DMS53 treated with DMSO at 0.1 percent for 48 hours (cell line): Measurements from ENCODE around the gene GIT2.
"Not testable (repeated sequence)": the region's sequence is repeated elsewhere in the genome, so short reads cannot be mapped to it uniquely, and the experiment has no call there.

Source experiments
- DNase-seq: peaks from one replicate; lab custom pipeline; 2025; ENCODE audit not compliant: unreplicated experiment; lab: John Stamatoyannopoulos, UW

GIT2 gene

GRCh38 chr12:110006115-110006514 lies 9.9 kb upstream of the GIT2 start:
- no peak for DNase-seq

- DNase-seq: no peak
Measured at GRCh38 chr12:110005319-110005973, 9.3 kb upstream of the GIT2 start.

DNA sequence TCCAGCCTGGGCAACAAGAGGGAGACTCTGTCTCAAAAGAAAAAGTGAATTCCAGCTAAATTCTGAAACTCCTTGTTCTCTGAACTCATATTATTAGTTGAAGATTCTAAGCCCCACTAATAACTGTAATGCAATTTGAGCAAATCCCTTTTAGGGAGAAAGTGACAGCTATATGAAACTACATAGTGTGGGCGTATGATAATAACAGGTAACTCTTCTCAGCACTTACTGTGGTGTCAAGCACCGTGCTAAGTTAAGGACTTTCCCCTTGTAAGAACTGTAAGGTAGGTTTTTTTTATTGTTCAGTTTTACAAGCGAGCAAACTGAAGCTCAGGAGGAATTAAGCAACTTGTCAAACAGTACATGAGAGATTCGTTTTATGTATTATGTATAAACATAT lies 8.4 kb upstream of the GIT2 start:
- no peak for DNase-seq

GRCh38 chr12:110002676-110003515 lies 6.7 kb upstream of the GIT2 start:
- no peak for DNase-seq

DNA sequence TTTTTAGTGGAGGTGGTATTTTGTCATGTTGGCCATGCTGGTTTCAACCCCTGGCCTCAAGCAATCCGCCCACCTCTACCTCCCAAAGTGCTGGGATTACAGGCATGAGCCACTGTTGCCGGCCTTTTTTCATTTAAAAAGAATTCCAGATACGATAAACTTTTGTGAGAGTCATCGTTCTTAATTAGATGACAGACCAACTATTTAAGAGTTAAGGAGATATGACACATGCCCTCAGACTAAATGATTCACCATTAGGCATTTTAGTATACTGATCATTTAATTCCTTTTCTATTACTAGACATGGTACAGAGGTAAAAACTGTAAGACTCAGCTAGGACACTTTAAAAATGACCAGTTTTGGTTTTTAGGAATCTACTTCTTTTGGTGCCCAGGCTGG lies 5.4 kb upstream of the GIT2 start:
- DNase-seq: no peak

DNA sequence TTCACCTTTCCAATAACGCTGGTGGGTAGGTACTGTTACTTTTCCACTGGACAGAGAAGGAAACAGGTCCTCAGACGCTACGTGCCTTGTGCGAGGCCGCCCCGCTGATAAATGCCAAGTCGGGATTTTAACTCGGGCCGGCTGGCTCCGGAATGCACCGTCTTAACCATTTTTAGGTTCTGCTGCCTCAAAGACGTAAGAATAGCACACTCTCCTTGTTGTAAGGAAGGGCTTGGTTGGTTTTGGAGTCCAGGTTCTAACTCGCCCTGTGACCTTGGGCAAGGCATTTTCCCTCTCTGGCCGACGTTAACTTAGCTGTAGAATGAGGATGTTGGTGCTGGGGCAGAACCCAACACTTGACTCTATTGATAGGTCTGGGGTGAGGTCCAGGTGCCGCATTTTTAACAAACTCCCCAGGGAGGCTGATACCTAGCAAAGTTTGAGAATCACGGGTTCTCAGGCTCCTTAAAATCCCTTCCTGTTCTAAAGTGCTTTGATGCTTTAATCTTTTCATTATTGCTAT lies 3.9 kb upstream of the GIT2 start:
- peak; percentile 10 for DNase-seq

- DNase-seq: no peak
Measured at GRCh38 chr12:109999649-109999971, 3.4 kb upstream of the GIT2 start.

DNA sequence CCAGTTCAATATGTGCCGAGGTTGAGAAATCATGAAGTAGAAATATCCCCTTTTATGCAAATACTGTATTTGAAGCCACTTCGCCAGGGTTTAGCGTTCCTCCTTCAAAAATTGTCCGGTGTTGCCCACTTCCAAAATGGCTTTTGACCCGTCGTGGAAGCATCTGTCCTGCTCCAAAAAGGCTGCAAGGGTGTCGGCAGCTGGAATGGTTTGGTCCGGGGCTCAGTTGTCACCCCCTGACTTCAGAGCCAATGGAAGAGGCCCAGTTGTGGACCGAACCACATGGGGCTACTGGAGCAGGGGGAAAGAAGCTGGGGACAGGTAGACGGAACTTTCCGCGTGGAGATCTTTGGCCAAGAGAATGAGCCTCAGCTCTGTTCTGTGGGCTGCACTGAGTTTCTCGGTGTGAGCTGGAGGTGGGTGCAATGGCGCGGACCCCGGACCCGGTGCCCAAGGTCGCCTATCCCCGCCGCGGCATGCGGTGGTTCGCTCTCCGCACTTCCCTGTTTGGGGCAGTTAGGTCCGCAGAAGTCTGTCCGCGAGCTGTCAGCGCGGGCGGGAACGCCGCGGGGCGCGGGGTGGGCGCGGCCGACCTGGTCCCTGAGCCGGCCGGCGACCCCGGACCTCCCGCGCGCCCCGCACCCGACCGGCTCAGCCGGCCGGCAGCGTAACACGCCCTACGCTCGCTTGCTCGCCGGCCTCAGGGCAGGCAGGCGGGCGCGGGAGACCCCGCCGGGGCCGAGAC lies 2.9 kb upstream of the GIT2 start, which contains the start of gene ANKRD13A:
Gene ANKRD13A (plus strand): TSS at position 527 of the 745 bp plus-strand sequence. CDS start 259 bp downstream, outside the sequence.
- DNase-seq: peak; percentile 94

DNA sequence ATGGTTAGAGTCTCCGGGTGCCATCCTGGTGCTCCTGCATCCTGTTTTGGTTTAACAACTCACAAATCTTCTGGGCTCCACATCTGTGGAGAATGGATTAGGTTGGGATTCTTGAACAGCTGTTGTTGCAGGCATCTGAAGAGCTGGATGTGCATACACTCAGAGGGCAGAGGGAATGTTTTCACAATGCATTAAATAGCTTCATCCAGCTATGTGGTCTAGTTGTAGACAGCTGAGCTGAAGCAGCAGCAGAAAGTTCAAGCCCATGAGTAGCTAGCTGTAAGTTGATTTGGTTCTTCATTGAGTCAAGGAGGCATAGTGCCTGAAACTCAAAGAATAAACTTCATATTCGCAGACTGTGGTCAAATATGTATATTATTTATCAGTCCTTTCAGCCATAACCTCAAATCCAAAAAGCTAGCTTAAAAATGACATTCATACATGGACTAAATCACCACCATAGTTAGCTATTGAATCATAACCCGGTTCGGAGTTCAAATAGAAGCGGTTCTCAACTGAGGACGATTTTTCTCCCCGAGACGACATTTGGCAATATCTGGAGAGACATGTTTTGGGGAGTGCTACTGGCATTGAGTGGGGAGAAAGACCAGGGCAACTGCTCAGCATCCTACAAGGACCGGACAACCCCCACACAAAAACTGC lies 2.2 kb upstream of the GIT2 start:
- no peak for DNase-seq

DNA sequence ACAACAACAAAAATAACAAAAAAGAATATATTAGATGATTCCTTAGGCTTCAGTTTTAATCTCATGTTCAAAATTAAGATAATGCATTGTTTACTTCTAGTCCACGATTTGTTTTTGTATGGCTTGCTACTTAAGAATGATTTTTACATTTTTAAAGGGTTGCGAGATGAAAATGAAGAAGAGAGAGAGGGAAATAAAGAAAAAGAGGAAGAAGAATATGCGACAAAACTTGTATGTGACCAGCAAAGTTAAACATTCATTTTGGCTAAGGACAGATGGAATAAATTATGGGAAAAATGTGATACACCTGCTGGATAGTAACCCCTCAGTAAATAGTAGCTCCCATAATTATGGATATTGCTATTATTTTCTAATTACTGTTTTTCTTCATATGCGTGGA lies 1.2 kb upstream of the GIT2 start:
- DNase-seq: no peak

- no peak for DNase-seq
Measured at GRCh38 chr12:109996483-109996853, 300 bp upstream of the GIT2 start.

- no peak for DNase-seq
Measured at GRCh38 chr12:109995361-109995685, 845 bp downstream of the GIT2 start.

DNA sequence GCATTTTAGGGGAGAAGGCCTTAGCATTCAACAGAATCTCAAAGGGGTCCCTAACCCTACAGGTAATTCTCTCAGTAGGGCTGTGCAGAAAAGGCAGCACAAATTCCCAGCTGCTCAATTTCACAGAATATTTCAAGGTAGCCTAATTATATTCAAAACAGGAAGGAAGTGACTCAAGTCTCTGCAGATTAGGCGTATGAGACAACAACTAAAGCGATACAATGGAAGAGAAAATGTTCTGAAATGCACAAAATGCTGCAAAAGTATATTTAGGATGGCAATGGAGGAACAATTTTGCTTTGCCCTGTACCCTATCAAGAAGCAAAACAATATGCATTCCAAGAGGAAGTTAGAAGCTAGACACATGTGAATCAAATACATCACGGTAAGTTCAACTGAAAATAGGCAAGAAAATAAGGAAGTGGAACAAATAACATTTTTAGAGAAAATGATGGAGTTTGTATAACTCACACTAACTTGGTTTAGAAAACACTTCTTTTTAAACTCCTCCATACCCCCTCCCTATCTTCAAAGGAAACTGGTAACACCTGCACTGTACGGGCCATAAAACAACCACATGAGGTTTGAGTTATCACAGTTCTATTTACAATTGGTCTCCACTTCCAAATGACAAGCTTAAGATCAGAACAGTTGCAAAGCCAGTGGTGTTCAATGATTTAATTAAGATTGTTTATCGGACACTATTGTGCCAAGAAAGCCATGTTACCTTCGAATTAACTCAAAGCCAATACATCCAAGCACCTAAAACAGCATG lies 1.6 kb downstream of the GIT2 start:
- no peak for DNase-seq

- DNase-seq: no peak
Measured at GRCh38 chr12:109993091-109993490, 3.1 kb downstream of the GIT2 start.

GRCh38 chr12:109991586-109991985 lies 4.6 kb downstream of the GIT2 start:
- DNase-seq: no peak

DNA sequence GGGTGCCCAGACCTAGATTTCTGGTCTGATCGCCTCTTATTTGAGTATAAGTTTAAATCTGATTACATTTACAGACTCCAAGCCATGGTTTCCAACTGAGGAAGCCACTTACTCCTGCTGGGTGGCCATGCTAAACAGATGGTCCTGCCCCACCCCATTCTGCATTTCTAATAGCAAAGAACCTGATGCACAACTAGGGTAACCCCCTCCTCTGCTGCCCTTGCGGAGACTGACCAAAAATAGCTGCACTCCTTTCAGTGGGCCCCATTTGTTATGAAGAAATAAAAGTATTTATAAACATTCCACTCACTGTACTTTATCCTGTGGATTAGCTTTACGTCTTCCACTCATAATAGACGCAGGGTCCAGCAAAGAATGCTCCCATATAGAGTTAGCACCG lies 6.8 kb downstream of the GIT2 start:
- DNase-seq: no peak

DNA sequence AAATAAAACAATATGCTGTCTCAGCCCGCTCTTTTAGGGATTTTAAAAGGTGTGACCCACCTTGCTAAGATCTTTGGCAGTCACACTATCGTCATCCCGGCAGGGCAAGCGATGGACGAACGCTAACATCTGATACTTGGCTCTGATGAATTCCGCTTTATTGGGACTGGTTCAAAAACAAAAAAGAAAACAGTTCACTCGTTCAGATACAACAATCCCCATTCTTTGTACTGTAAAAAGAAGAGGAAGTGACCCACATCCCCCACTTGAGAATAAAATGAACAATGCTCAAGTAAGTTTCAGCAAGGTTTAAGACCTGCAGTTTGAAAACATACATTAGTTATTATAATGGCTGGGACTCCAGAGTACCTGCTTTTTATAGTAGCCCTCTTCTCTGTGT lies 7.3 kb downstream of the GIT2 start:
- DNase-seq: no peak

- no peak for DNase-seq
Measured at GRCh38 chr12:109988274-109988673, 7.9 kb downstream of the GIT2 start.

DNA sequence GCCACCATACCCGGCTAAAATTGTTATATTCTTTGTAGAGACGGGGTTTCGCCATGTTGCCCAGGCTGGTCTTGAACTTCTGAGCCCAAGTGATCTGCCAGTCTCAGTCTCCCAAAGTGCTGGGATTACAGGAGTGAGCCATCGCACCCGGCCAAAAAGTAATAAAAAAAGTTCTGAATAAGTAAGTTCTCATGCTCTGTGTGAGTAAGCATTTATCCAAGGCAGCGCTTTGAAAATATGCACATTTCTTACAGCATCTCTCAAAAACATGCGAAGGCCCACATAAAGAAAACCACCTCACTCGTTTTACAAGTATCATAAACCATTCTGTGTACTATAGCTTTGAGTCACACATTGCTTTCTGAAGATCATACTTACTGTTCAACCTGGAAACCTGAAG lies 8.6 kb downstream of the GIT2 start:
- DNase-seq: no peak

DNA sequence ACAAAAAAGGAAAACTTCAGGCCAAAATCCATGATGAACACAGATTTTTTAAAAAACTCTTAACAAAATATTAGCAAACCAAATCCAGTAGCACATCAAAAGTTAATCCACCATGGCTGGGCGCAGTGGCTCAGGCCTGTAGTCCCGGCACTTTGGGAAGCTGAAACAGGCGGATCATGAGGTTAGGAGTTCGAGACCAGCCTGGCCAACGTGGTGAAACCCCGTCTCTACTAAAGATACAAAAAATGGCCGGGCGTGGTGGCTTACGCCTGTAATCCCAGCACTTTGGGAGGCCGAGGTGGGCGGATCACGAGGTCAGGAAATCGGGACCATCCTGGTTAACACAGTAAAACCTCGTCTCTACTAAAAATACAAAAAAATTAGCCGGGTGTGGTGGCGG lies 9.9 kb downstream of the GIT2 start:
- DNase-seq: not testable (repeated sequence)
